GM06990 (cell line): ENCODE data around the gene NKRF.

Source experiments
- DNase-seq: peaks from one replicate; pipeline ENCODE4 v3.0.0-alpha.2; 2011; ENCODE audit not compliant: insufficient read length; ENCODE audit errors: extremely low read depth
- H3K27me3 ChIP-seq: replicated peaks from 2 replicates; pipeline ENCODE4 v1.6.0; 2011; ENCODE audit warnings: low read length; ENCODE audit not compliant: control insufficient read depth, insufficient read depth
- H3K36me3 ChIP-seq: 2 replicates; pipeline ENCODE4 v1.5.1; 2011; ENCODE audit warnings: low read length; ENCODE audit not compliant: control insufficient read depth, insufficient read depth
- H3K4me3 ChIP-seq: replicated peaks from 2 replicates; pipeline ENCODE4 v1.5.1; 2011; ENCODE audit warnings: low read depth, mild to moderate bottlenecking, control low read depth, low read length
- TF ChIP-seq, protein P1 (sequence below): IDR thresholded peaks from 2 replicates; pipeline ENCODE4 v1.5.1; 2011; ENCODE audit warnings: low read length, control low read depth, mild to moderate bottlenecking, inconsistent platforms; ENCODE audit not compliant: insufficient read depth, poor library complexity, severe bottlenecking

The NKRF gene

DNA sequence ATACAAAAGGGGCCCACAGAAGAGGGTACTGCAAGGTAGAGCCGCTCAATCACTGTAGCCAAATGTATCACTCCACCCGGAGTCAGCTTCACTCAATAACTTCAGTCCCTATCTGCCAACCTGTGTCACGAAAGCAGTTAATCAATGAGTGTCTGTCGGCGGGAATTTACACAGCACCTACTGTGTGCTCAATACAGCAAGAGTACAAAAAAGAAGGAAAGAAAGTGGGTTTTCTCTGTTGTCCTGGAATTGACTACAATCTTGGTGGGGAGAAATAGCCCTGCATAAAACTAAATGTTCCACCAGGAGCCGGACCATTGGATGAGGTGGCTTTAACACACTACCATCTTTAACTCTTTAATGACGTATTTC is 780 bp upstream of the NKRF start:
- H3K36me3 ChIP-seq = no peaks in the 10 kb centered on the region
- H3K4me3 ChIP-seq = peak overlapping the region; percentile 75; the same call in 1 of the 2 replicates
- no peak for DNase-seq
- TF ChIP-seq, protein P1, sequence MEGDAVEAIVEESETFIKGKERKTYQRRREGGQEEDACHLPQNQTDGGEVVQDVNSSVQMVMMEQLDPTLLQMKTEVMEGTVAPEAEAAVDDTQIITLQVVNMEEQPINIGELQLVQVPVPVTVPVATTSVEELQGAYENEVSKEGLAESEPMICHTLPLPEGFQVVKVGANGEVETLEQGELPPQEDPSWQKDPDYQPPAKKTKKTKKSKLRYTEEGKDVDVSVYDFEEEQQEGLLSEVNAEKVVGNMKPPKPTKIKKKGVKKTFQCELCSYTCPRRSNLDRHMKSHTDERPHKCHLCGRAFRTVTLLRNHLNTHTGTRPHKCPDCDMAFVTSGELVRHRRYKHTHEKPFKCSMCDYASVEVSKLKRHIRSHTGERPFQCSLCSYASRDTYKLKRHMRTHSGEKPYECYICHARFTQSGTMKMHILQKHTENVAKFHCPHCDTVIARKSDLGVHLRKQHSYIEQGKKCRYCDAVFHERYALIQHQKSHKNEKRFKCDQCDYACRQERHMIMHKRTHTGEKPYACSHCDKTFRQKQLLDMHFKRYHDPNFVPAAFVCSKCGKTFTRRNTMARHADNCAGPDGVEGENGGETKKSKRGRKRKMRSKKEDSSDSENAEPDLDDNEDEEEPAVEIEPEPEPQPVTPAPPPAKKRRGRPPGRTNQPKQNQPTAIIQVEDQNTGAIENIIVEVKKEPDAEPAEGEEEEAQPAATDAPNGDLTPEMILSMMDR = no peak
- H3K27me3 ChIP-seq = no peaks in the 10 kb centered on the region

- H3K4me3 ChIP-seq = peak overlapping the region; percentile 75
- H3K27me3 ChIP-seq = no peaks in the 10 kb centered on the region
- TF ChIP-seq, protein P1 = no peak
- no peak for DNase-seq
- H3K36me3 ChIP-seq = no peaks in the 10 kb centered on the region
Measured at GRCh38 chrX:119605464-119606279, 552 bp downstream of the NKRF start.

GRCh38 chrX:119604766-119605463 is 1.3 kb downstream of the NKRF start:
- no peak for DNase-seq
- TF ChIP-seq, protein P1 = no peak
- no peaks in the 10 kb centered on the region for H3K27me3 ChIP-seq
- H3K4me3 ChIP-seq = peak overlapping the region; percentile 75
- H3K36me3 ChIP-seq = no peaks in the 10 kb centered on the region

DNA sequence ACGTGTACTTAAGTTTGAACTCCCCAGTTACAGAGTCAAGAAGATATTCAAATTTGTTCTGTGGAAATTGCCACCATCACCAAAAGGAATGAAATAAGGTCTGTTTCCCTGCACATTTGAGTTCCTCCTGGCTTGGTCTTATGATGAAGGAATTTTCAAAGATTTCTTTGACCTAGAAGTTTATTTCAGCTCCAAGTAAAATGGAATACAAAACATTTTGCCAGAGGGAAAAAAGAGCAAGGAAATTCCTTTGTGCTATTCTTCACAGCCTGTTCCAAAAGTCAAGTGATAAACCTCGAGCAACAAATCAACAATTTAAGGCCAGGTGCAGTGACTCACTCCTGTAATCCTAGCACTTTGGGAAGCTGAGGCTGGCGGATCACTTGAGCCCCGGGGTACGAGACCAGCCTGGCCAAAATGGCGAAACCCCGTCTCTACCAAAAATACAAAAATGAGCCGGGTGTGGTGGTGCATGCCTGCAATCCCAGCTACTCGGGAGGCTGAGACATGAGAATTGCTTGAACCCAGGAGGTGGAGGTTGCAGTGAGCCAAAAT is 3.4 kb downstream of the NKRF start:
- Histone ChIP-seq H3K27me3 (no peaks in the 10 kb centered on the region), H3K36me3 (no peaks in the 10 kb centered on the region), H3K4me3 (no peak overlapping the region)
- DNase-seq = no peak
- TF ChIP-seq, protein P1 = no peak

DNA sequence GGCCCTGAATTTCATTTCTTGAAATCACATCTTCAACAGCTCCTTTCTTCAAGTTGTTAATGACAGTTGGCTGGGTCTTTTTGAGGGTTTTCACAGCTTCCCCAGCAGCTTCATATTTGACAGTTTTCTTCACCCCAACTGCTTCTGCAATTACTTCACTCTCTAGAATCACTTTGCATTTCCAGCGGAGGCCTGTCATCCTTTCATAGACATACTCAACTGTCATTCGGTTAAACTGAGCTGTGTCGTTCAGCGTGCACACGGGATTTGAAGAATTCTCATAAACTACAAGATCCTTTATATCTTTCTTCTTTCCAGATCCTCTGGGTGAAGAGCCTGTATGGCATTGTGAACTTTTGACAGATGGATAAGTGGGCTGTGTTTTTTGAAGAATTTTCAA is 16.4 kb downstream of the NKRF start:
- H3K4me3 ChIP-seq = no peak overlapping the region
- H3K36me3 ChIP-seq = peaks cover 3% of the 10 kb centered on the region
- TF ChIP-seq, protein P1 = no peak

More for the DNA sequence above, 16.4 kb downstream of the NKRF start:
- no peaks in the 10 kb centered on the region for H3K27me3 ChIP-seq
- DNase-seq = no peak
